Aorta (tissue), 5 donors: ENCODE results near the gene HSPA1A. TPM values are rescaled to one million over a fixed set of nuclear protein-coding genes. Genes with fewer than 3 reads are reported as not detected.

Experiments used
- ATAC-seq: fragments of 200-7000 bp; cut with Tn5 transposase; one replicate; pipeline ENCODE4 v1.9.1; 2022; ENCODE audit warnings: moderate library complexity; ENCODE audit not compliant: low FRiP score
- DNase-seq, 2 donors: peaks; one replicate each; pipeline ENCODE4 v3.0.0-alpha.2; 2020
- H3K27ac ChIP-seq, 2 donors: one replicate each; pipeline ENCODE4 v1.5.1; 2013; ENCODE audit warnings: low read length in 2 of 2, mild to moderate bottlenecking in 2 of 2, moderate library complexity in 2 of 2, control low read depth in 1 of 2, inconsistent platforms in 1 of 2, low read depth in 1 of 2
- H3K27me3 ChIP-seq, 2 donors: one replicate each; pipeline ENCODE4 v1.6.1; 2013; ENCODE audit warnings: control low read depth in 1 of 2, low read length in 1 of 2, mild to moderate bottlenecking in 1 of 2, moderate library complexity in 1 of 2; ENCODE audit not compliant: insufficient read depth in 2 of 2, control insufficient read depth in 1 of 2
- H3K36me3 ChIP-seq, 2 donors: one replicate each; pipeline ENCODE4 v1.6.1; 2013; ENCODE audit warnings: control low read depth in 1 of 2, low read length in 1 of 2, mild to moderate bottlenecking in 1 of 2; ENCODE audit not compliant: insufficient read depth in 2 of 2, control insufficient read depth in 1 of 2
- H3K4me1 ChIP-seq, 2 donors: one replicate each; pipeline ENCODE4 v1.6.1; 2013; ENCODE audit warnings: low read length in 2 of 2, control low read depth in 1 of 2, mild to moderate bottlenecking in 1 of 2, moderate library complexity in 1 of 2; ENCODE audit not compliant: insufficient read depth in 2 of 2, control insufficient read depth in 1 of 2
- H3K4me3 ChIP-seq, 2 donors: one replicate each; pipeline ENCODE4 v1.5.1; 2013; ENCODE audit warnings: low read length in 2 of 2, control low read depth in 1 of 2, mild to moderate bottlenecking in 1 of 2
- H3K9me3 ChIP-seq: one replicate; pipeline ENCODE4 v1.6.1; 2013; ENCODE audit warnings: mild to moderate bottlenecking, low read length; ENCODE audit not compliant: control insufficient read depth
- WGBS, 2 donors: extraction: QIAGEN DNeasy Blood & Tissue Kit; methylation state at CpG; one replicate each; pipeline ENCODE4 v1.1.7; 2013; 5-methylcytosine and 5-hydroxymethylcytosine counted together
- intact Hi-C, 2 donors: fragments of 100-400 bp; cut with DNase I; formaldehyde crosslinking; loops; one replicate each; pipeline versions ENCODE4 v1.14.2 to v1.15.0; 2022
- long read RNA-seq, 2 donors: library from polyadenylated mRNA; unstranded; transcript quantifications; one replicate each; pipeline ENCODE4 v2.0.0, GENCODE V29; 2020 to 2021
- polyA plus RNA-seq, 2 donors: library from polyadenylated mRNA; stranded (reverse); fragments of 200-250 nt; gene quantifications; one replicate each; pipeline ENCODE4 v1.2.3, GENCODE V29; 2013
- total RNA-seq, 2 donors: library from RNA; stranded (reverse); fragmentation: NEBNext Ultra II Directional; extraction: Animal tissue kit (Norgen Biotek cat#: 25700); gene quantifications; one replicate each; pipeline ENCODE4 v1.2.1, GENCODE V29; 2021
- donor health status: healthy with polysubstance abuse.
- donor health status: Bipolar disorder and iron deficiency.
- donor health status: DM: no; HTN: no; CAD: no.
- donor health status: DM: no; HTN: no; CAD: no.
- donor health status: DM: yes; HTN: yes; CAD: no.

Gene HSPA1A
- total RNA-seq (100 to 1,000 TPM; 194 to 454 TPM), polyA plus RNA-seq (10 to 100 TPM; 55.1 to 98.7 TPM)
- long read RNA-seq, donor 1, transcript HSPA1A-201 (1 exons, 2,483 nt) = major isoform, 732 of 733 reads
- long read RNA-seq, donor 1, partial matches to known transcripts = 0 of 733 reads
- long read RNA-seq, donor 1, other reads (novel, unspliced or antisense) = 1 of 733 reads
- long read RNA-seq, donor 2, transcript HSPA1A-201 (1 exons, 2,483 nt) = major isoform, 77 of 77 reads
- long read RNA-seq, donor 2, partial matches to known transcripts = 0 of 77 reads
- long read RNA-seq, donor 2, other reads (novel, unspliced or antisense) = 0 of 77 reads

- intact Hi-C loops = no loop called here
- DNase-seq (peak; percentile 98), ATAC-seq (peak; percentile 90)
- Histone ChIP-seq H3K9me3 (no peaks in the 10 kb centered on the region), H3K4me3 (peak within 1 kb of the TSS; percentile 36 to 39), H3K27ac (peak within 1 kb of the TSS; percentile 78 to 99), H3K27me3 (no peaks in the 10 kb centered on the region), H3K4me1 (peaks cover 0 to 4% of the 10 kb centered on the region in 2 donors), H3K36me3 (no peaks in the 10 kb centered on the region)
- WGBS, 2 donors = 1% methylated on average over 56 of the region's 56 CpGs
Observed at GRCh38 chr6:31815025-31815838, at the start of gene HSPA1A, which contains the start of gene HSPA1L. TSS of gene HSPA1A (plus strand) at chr6:31815543. CDS start at chr6:31815757, 214 bp downstream. TSS of gene HSPA1L (minus strand) at chr6:31815283. CDS start at chr6:31811972, 3,311 bp downstream.

GRCh38 chr6:31765559-31765909, 49.8 kb upstream of the HSPA1A start:
- no peaks in the 10 kb centered on the region for H3K9me3 ChIP-seq
- no peak overlapping the region for H3K27ac ChIP-seq
- intact Hi-C loops = no loop called here
- no peak for DNase-seq
- WGBS, 2 donors = 87 to 93% methylated on average over 9 of the region's 9 CpGs
- H3K4me3 ChIP-seq = no peak overlapping the region
- H3K36me3 ChIP-seq = no peaks in the 10 kb centered on the region
- H3K27me3 ChIP-seq = no peaks in the 10 kb centered on the region
- H3K4me1 ChIP-seq = no peaks in the 10 kb centered on the region
- no peak for ATAC-seq

GRCh38 chr6:31765910-31766794, 49.2 kb upstream of the HSPA1A start:
- WGBS, 2 donors = 31 to 34% methylated on average over 41 to 42 of the region's 42 CpGs
- H3K9me3 ChIP-seq = no peaks in the 10 kb centered on the region
- H3K4me1 ChIP-seq = no peaks in the 10 kb centered on the region
- no peak overlapping the region for H3K4me3 ChIP-seq
- DNase-seq (no peak), ATAC-seq (peak; percentile 53)
- no peaks in the 10 kb centered on the region for H3K36me3 ChIP-seq
- H3K27ac ChIP-seq = no peak overlapping the region
- intact Hi-C loops = no loop called here
- no peaks in the 10 kb centered on the region for H3K27me3 ChIP-seq

DNA sequence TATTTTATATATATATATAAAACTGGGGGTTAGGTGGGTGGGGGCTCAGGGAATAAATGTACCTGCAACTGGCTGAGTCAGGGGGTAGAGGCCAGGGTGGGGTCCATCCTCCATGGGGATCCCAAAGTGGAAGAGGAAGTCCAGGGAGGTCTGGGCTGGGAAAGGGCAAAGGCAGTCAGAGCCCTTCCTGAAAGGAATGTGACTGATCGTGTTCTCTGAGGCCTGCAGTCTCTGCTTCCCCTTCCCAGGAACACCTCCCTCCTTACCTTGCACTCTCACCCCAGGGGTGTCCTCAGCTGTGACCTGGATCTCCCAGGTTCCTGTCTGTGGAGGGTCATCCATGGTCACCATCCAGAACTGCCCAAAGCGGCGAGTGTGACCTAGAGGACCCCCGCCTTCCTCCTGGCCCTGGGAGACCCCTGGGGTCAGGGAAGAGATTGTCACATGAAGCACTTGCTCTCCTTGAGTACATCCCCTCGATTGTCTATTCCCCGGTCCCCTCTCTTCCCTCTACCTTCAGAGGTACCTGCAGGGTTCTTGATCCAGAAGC, 48.2 kb upstream of the HSPA1A start:
- H3K36me3 ChIP-seq = no peaks in the 10 kb centered on the region
- no peak overlapping the region for H3K4me3 ChIP-seq
- no peaks in the 10 kb centered on the region for H3K4me1 ChIP-seq
- H3K9me3 ChIP-seq = no peaks in the 10 kb centered on the region
- no peak for ATAC-seq
- H3K27ac ChIP-seq = no peak overlapping the region
- DNase-seq = no peak
- intact Hi-C loops = no loop called here
- no peaks in the 10 kb centered on the region for H3K27me3 ChIP-seq
- WGBS, 2 donors = 82 to 84% methylated on average over 6 of the region's 6 CpGs

DNA sequence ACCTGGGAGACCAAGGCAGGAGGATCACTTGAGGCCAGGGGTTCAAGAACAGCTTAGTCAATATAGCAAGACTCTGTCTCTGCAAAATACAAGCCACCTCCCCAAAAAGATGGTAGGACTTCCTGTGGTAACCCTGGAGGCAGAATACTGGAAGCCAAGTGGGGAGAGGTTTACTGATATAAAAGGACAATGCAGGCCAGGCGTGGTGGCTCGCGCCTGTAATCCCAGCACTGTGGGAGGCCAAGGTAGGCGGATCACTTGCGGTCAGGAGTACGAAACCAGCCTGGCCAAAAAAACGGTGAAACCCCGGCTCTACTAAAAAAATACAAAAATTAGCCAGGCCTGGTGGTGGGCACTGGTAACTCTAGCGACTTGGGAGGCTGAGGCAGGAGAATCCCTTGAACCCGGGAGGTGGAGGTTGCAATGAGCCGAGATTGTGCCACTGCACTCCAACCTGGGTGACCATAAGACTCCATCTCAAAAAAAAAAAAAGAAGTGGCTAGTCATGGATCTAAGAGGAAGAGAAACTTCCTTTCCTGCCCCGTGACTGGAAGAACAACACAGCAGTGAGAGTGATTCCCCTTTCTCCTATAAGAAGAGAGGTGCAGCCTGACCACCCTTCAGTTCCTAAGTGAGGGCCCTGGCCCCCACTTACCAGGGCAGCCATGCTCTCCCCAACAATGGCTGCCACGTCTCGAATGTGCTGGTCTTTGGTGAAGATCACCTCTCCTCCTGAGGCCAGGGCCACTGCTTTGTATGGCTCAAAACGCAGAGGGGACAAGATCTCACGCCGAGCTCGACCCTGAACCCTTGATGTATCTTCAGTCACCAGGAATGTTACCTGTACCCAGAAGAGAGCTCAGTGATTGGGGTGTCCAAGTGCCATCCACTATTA, 46.7 kb upstream of the HSPA1A start:
- H3K9me3 ChIP-seq = no peaks in the 10 kb centered on the region
- no peaks in the 10 kb centered on the region for H3K27me3 ChIP-seq
- DNase-seq = no peak
- H3K27ac ChIP-seq = no peak overlapping the region
- 89 to 92% methylated on average over 18 of the region's 18 CpGs for WGBS, 2 donors
- H3K4me1 ChIP-seq = no peaks in the 10 kb centered on the region
- no peak overlapping the region for H3K4me3 ChIP-seq
- intact Hi-C loops = no loop called here
- no peak for ATAC-seq
- no peaks in the 10 kb centered on the region for H3K36me3 ChIP-seq

- DNase-seq = peak; percentile 79 to 85
- Histone ChIP-seq H3K9me3 (no peaks in the 10 kb centered on the region), H3K4me1 (no peaks in the 10 kb centered on the region), H3K4me3 (no peak overlapping the region), H3K27me3 (no peaks in the 10 kb centered on the region), H3K36me3 (no peaks in the 10 kb centered on the region), H3K27ac (no peak overlapping the region)
- intact Hi-C loops = loop anchor here in 1 of 2 donors (5.0 kb wide), 1 partner anchor 88 kb away; the partner anchor contains the start of gene LY6G5C
- 62 to 71% methylated on average over 12 of the region's 12 CpGs for WGBS, 2 donors
- ATAC-seq = no peak
Observed at GRCh38 chr6:31769684-31770371, 45.5 kb upstream of the HSPA1A start.

DNA sequence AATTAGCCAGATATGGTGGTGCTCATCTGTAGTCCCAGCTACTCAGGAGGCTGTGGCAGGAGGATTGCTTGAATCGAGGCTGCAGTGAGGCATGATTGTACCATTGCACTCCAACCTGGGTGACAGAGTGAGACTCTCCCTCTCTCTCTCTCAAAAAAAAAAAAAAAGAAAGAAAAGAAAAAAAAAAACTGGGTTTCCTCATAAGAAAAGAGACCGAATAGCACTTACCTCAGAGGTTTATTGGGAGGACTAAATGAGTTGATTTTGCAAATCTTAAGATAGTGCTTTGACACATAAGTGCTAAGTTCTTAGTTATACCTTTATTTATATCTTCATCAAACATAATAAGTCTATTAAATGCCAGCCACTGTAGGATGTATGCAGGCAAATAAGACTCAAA, 44.5 kb upstream of the HSPA1A start:
- H3K4me3 ChIP-seq = no peak overlapping the region
- intact Hi-C loops = loop anchor here in 1 of 2 donors (5.0 kb wide), 1 partner anchor 89 kb away; the partner anchor contains the start of gene LY6G5C
- DNase-seq = no peak
- no peaks in the 10 kb centered on the region for H3K27me3 ChIP-seq
- no peak for ATAC-seq
- H3K27ac ChIP-seq = no peak overlapping the region
- H3K4me1 ChIP-seq = no peaks in the 10 kb centered on the region
- no peaks in the 10 kb centered on the region for H3K9me3 ChIP-seq
- H3K36me3 ChIP-seq = no peaks in the 10 kb centered on the region
- WGBS, 2 donors = 84 to 94% methylated on average over 2 of the region's 2 CpGs
